Activated B cell treated with CpG ODN at 0.5 μM for 24 hours (primary cell): ENCODE results near the gene POP4. TPM values are rescaled to one million over a fixed set of nuclear protein-coding genes. Genes with fewer than 3 reads are reported as not detected.

Experiments used
- ATAC-seq: fragments of 200-7000 bp; cut with Tn5 transposase; one replicate; pipeline ENCODE4 v1.10.0; 2021; ENCODE audit warnings: low read depth, mild to moderate bottlenecking, moderate library complexity
- CTCF ChIA-PET: fragments of 350-600 bp; sonication (Branson Sonifier 250); formaldehyde crosslinking; loops from one replicate; lab custom pipeline; 2021; ENCODE audit warnings: antibody characterized with exemption; lab: Charles Lee
- POLR2A ChIA-PET: fragments of 350-600 bp; sonication (Branson Sonifier 250); formaldehyde crosslinking; loops from one replicate; lab custom pipeline; 2021; ENCODE audit warnings: antibody characterized with exemption; lab: Charles Lee
- DNase-seq: peaks from one replicate; pipeline ENCODE4 v3.0.0; 2022
- H3K27ac Mint-ChIP-seq: one replicate; pipeline ENCODE4 v1.8.0; 2020; ENCODE audit warnings: mixed read lengths
- H3K27me3 Mint-ChIP-seq: one replicate; pipeline ENCODE4 v1.8.0; 2021; ENCODE audit warnings: mixed read lengths
- H3K36me3 Mint-ChIP-seq: one replicate; pipeline ENCODE4 v1.8.0; 2021; ENCODE audit warnings: low read depth, mixed read lengths
- H3K4me1 Mint-ChIP-seq: one replicate; pipeline ENCODE4 v1.8.0; 2021; ENCODE audit warnings: mixed read lengths
- H3K4me3 Mint-ChIP-seq: one replicate; pipeline ENCODE4 v1.8.0; 2020; ENCODE audit warnings: mild to moderate bottlenecking, mixed read lengths
- H3K9me3 Mint-ChIP-seq: one replicate; pipeline ENCODE4 v1.8.0; 2020; ENCODE audit warnings: mixed read lengths
- CTCF ChIP-seq: fragments of 200-600 bp; IDR thresholded peaks from one replicate; pipeline ENCODE4 v1.8.0; 2022; ENCODE audit warnings: antibody characterized with exemption, mild to moderate bottlenecking
- intact Hi-C: fragments of 100-400 bp; cut with micrococcal nuclease; formaldehyde crosslinking; loops from one replicate; pipeline ENCODE4 v1.15.1; 2024
- total RNA-seq: library from RNA; stranded (reverse); gene quantifications from 2 replicates; pipeline ENCODE4 v1.2.3, GENCODE V29; 2022

POP4 gene
- total RNA-seq, 1 donor from 2014 or later: 74.5 TPM

DNA sequence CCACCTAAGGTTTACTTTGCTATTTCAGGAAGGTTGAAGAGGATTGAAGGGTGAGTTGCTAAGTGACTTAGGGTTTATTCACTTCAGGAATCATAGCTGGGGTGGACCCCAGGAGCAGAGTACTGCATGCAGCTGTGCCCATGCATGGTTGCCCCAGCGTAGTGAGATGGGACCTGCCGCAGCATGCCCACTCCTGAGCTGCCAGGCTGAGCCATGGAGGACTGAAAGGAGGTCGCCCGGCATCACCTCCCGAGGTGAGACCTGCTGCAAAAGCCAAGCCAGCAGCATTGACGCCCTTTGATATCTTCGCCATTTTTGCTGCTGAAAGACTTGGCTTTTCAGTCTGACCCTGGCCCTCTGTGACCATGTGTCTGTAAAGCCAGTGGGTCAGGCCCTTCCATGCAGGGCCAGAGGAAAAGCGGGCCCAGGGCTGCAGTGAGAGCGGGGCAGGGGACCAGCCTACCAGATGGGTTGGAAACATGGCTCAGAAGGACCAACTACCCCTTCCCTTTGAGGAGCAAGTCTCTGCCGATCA is 9.9 kb downstream of the POP4 start:
- ChIA-PET CTCF (interaction anchor here (1.0 kb wide), 1 partner anchor 100 kb away, joined by 4 read pairs; no protein-coding TSS in a partner anchor), POLR2A (interaction anchor here (1.8 kb wide), 1 partner anchor 10 kb away, joined by 9 read pairs; the partner anchor contains the start of gene POP4)
- H3K4me1 Mint-ChIP-seq: peaks cover 17% of the 10 kb centered on the region
- no peaks in the 10 kb centered on the region for H3K9me3 Mint-ChIP-seq
- H3K36me3 Mint-ChIP-seq: peaks cover 56% of the 10 kb centered on the region
- ATAC-seq (no peak), DNase-seq (no peak)
- intact Hi-C loops: no loop called here
- no peak for TF ChIP-seq CTCF
- no peak overlapping the region for H3K27ac Mint-ChIP-seq
- no peak overlapping the region for H3K4me3 Mint-ChIP-seq
- peaks cover 2% of the 10 kb centered on the region for H3K27me3 Mint-ChIP-seq

GRCh38 chr19:29616541-29616940 is 10.5 kb downstream of the POP4 start:
- intact Hi-C loops: no loop called here
- CTCF ChIA-PET: interaction anchor here (1.0 kb wide), 1 partner anchor 100 kb away, joined by 4 read pairs; no protein-coding TSS in a partner anchor
- peaks cover 50% of the 10 kb centered on the region for H3K36me3 Mint-ChIP-seq
- DNase-seq (no peak), ATAC-seq (no peak)
- H3K4me1 Mint-ChIP-seq: peaks cover 15% of the 10 kb centered on the region
- POLR2A ChIA-PET: interaction anchor here (0.6 kb wide), 1 partner anchor 30 kb away, joined by 8 read pairs; no protein-coding TSS in a partner anchor
- no peaks in the 10 kb centered on the region for H3K9me3 Mint-ChIP-seq
- peaks cover 7% of the 10 kb centered on the region for H3K27me3 Mint-ChIP-seq
- no peak for TF ChIP-seq CTCF
- no peak overlapping the region for H3K27ac Mint-ChIP-seq
- no peak overlapping the region for H3K4me3 Mint-ChIP-seq

DNA sequence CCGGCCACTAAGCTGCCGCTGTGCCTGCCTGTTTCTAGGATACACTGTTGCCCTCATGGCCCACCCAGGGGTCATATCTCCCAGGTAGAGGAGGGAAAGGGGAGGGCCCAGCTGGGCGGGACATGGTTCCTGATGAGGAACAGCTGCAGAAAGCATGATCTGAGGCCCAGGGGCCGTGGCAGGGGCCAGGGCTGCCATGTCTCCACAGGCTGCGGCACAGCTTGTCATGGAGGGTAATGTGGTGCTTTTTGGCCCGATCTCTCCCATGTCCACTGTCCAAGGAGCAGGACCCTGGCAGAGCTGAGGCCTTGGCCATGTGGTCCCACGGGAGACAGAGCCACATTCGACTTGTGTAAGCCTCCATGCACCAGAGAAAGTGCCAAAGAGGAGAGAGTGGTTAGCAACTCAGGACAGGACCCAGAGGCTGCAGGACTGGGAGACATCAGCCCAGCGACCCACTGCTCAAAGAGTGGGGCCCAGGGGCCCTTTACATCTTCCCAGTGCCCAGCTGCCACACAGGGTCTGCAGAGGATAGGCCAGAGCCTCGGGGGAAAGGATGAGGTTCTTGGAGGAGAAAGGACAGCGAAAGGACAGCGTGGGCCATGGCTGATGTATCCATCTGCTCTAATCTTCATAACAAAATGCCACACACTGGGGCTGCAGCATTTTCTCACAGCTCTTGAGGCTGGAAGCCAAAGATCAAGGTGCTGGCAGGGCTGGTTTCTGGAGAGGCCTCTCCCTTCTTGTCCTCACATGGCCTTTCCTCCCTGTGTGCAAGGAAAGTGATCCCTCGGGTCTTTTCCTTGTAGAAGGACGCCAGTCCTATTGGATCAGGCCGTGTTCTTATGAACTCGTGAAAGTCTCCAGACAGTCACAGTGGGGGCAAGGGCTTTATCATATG is 11.5 kb downstream of the POP4 start:
- Mint-ChIP-seq H3K9me3 (no peaks in the 10 kb centered on the region), H3K27ac (no peak overlapping the region), H3K4me1 (peaks cover 12% of the 10 kb centered on the region)

DNA sequence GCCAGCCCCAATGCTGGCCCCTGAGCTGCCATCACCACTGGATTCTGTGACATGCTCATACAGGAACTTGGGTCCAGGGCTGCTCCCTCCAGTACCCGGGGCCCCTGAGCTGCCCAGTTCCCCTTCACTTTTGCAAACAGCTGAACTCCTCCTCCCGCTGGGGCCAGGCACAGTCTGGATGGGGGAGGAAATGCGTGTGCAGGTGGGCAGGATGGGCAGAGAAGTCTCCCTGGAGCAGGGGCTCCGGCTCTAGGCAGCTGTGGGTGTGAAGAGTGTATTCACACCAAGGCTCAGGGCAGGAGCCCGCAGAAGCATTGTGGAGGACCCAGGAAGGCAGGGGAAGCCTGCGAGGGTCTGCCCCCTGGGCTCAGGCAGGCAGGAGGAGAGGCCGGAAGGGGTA is 12.4 kb downstream of the POP4 start:
- CTCF ChIA-PET: interaction anchor here (3.0 kb wide), 1 partner anchor 7 kb away, joined by 11 read pairs; no protein-coding TSS in a partner anchor

More for the DNA sequence above, 11.5 kb downstream of the POP4 start:
- CTCF ChIA-PET: interaction anchor here (0.6 kb wide), 1 partner anchor 95 kb away, joined by 3 read pairs; no protein-coding TSS in a partner anchor
- Mint-ChIP-seq H3K4me3 (no peak overlapping the region), H3K27me3 (peaks cover 9% of the 10 kb centered on the region), H3K36me3 (peaks cover 41% of the 10 kb centered on the region)
- intact Hi-C loops: no loop called here
- DNase-seq (no peak), ATAC-seq (no peak)
- no peak for TF ChIP-seq CTCF
- POLR2A ChIA-PET: interaction anchor here (0.6 to 1.7 kb wide), 2 partner anchors 11 to 29 kb away, joined by 5 to 8 read pairs; partner anchors contain the start of gene POP4

More for the DNA sequence above, 12.4 kb downstream of the POP4 start:
- Mint-ChIP-seq H3K27ac (no peak overlapping the region), H3K36me3 (peaks cover 33% of the 10 kb centered on the region), H3K4me1 (peaks cover 12% of the 10 kb centered on the region), H3K4me3 (no peak overlapping the region), H3K27me3 (peaks cover 9% of the 10 kb centered on the region), H3K9me3 (no peaks in the 10 kb centered on the region)
- TF ChIP-seq CTCF: no peak
- POLR2A ChIA-PET: interaction anchor here (1.7 kb wide), 1 partner anchor 12 kb away, joined by 5 read pairs; the partner anchor contains the start of gene POP4
- intact Hi-C loops: no loop called here
- DNase-seq: no peak
- ATAC-seq: no peak
